ENCODE results near the gene SRRM5. TPM values are rescaled to one million over a fixed set of nuclear protein-coding genes. Genes with fewer than 3 reads are reported as not detected.

The SRRM5 gene
- total and polyA plus RNA-seq, 4 donors, result 0.22 to 0.49 (median 0.31) TPM; not detected in 1

GRCh38 chr19:43570174-43570791 lies 41.6 kb upstream of the SRRM5 start:
- 85 to 91% methylated on average over 5 of the region's 5 CpGs for WGBS, 2 donors
- Histone ChIP-seq H3K9ac (ENCODE audit: insufficient read depth in 1 of 2, low read length in 2 of 2) (no peak overlapping the region), H3K36me3 (ENCODE audit: control insufficient read depth in 4 of 4, insufficient read depth in 4 of 4, low read length in 4 of 4) (peaks cover 0 to 3% (median 1%) of the 10 kb centered on the region in 4 donors), H3K4me3 (no peak overlapping the region), H3K9me3 (ENCODE audit: control insufficient read depth in 4 of 4, insufficient read depth in 3 of 4, low read length in 3 of 4) (no peaks in the 10 kb centered on the region), H3K27ac (ENCODE audit: low read depth in 1 of 2, low read length in 1 of 2) (peak overlapping the region in 1 of 2 donors; percentile 61), H3K4me1 (ENCODE audit: control insufficient read depth in 5 of 5, insufficient read depth in 5 of 5, low read length in 5 of 5) (peaks cover 0 to 9% (median 6%) of the 10 kb centered on the region in 5 donors), H3K27me3 (ENCODE audit: control insufficient read depth in 3 of 3, insufficient read depth in 3 of 3, low read length in 2 of 3) (no peaks in the 10 kb centered on the region)
- ATAC-seq (ENCODE audit: insufficient read depth, low FRiP score) (no peak), DNase-seq (no peak)
- no peak for TF ChIP-seq CTCF (IDR thresholded peaks at IDR 0.05; ENCODE audit: control extremely low read depth, extremely low read depth)

- H3K27me3 ChIP-seq (ENCODE audit: control insufficient read depth in 3 of 3, insufficient read depth in 3 of 3, low read length in 2 of 3), result no peaks in the 10 kb centered on the region
- no peak overlapping the region for H3K9ac ChIP-seq (ENCODE audit: insufficient read depth in 1 of 2, low read length in 2 of 2)
- ATAC-seq (ENCODE audit: insufficient read depth, low FRiP score) (no peak), DNase-seq (no peak)
- no peak overlapping the region for H3K4me3 ChIP-seq
- no peak for TF ChIP-seq CTCF (IDR thresholded peaks at IDR 0.05; ENCODE audit: control extremely low read depth, extremely low read depth)
- H3K36me3 ChIP-seq (ENCODE audit: control insufficient read depth in 4 of 4, insufficient read depth in 4 of 4, low read length in 4 of 4), result peaks cover 0 to 3% (median 1%) of the 10 kb centered on the region in 4 donors
- peaks cover 3 to 16% (median 6%) of the 10 kb centered on the region in 5 donors for H3K4me1 ChIP-seq (ENCODE audit: control insufficient read depth in 5 of 5, insufficient read depth in 5 of 5, low read length in 5 of 5)
- H3K9me3 ChIP-seq (ENCODE audit: control insufficient read depth in 4 of 4, insufficient read depth in 3 of 4, low read length in 3 of 4), result no peaks in the 10 kb centered on the region
- no peak overlapping the region for H3K27ac ChIP-seq (ENCODE audit: low read depth in 1 of 2, low read length in 1 of 2)
- WGBS, 2 donors, result 68 to 88% methylated on average over 3 of the region's 3 CpGs
Observed at GRCh38 chr19:43572171-43572588, 39.7 kb upstream of the SRRM5 start.

- WGBS, 2 donors, result 25 to 38% methylated on average over 12 of the region's 12 CpGs
- Histone ChIP-seq H3K9me3 (ENCODE audit: control insufficient read depth in 4 of 4, insufficient read depth in 3 of 4, low read length in 3 of 4) (no peaks in the 10 kb centered on the region), H3K27me3 (ENCODE audit: control insufficient read depth in 3 of 3, insufficient read depth in 3 of 3, low read length in 2 of 3) (no peaks in the 10 kb centered on the region), H3K27ac (ENCODE audit: low read depth in 1 of 2, low read length in 1 of 2) (peak overlapping the region; percentile 56 to 93), H3K4me1 (ENCODE audit: control insufficient read depth in 5 of 5, insufficient read depth in 5 of 5, low read length in 5 of 5) (peaks cover 3 to 17% (median 6%) of the 10 kb centered on the region in 5 donors), H3K36me3 (ENCODE audit: control insufficient read depth in 4 of 4, insufficient read depth in 4 of 4, low read length in 4 of 4) (peaks cover 0 to 3% (median 1%) of the 10 kb centered on the region in 4 donors), H3K4me3 (peak overlapping the region; percentile 75), H3K9ac (ENCODE audit: insufficient read depth in 1 of 2, low read length in 2 of 2) (peak overlapping the region; percentile 91 to 100)
- no peak for TF ChIP-seq CTCF (IDR thresholded peaks at IDR 0.05; ENCODE audit: control extremely low read depth, extremely low read depth)
- ATAC-seq (ENCODE audit: insufficient read depth, low FRiP score) (no peak), DNase-seq (no peak)
Observed at GRCh38 chr19:43574424-43575155, 37.3 kb upstream of the SRRM5 start.

Measured in lung (tissue), 12 donors.